ENCODE data around the gene SPESP1. TPM values are rescaled to one million over a fixed set of nuclear protein-coding genes. Genes with fewer than 3 reads are reported as not detected.

The SPESP1 gene
- total RNA-seq, 1 experiment from 2014 or later = 17.6 TPM

GRCh38 chr15:68986322-68986721 is 56.0 kb downstream of the SPESP1 start:
- TF ChIP-seq CTCF (IDR thresholded peaks at IDR 0.05; ENCODE audit: unreplicated experiment) = no peak
- ChIA-PET CTCF (no interaction called here), POLR2A (no interaction called here)
- Mint-ChIP-seq H3K27ac (ENCODE audit: low read depth, unreplicated experiment) (no peak overlapping the region), H3K36me3 (ENCODE audit: insufficient read depth, unreplicated experiment) (no peaks in the 10 kb centered on the region), H3K9me3 (ENCODE audit: unreplicated experiment) (no peaks in the 10 kb centered on the region), H3K27me3 (ENCODE audit: insufficient read depth, unreplicated experiment) (no peaks in the 10 kb centered on the region), H3K4me3 (ENCODE audit: unreplicated experiment) (no peak overlapping the region), H3K4me1 (ENCODE audit: insufficient read depth, unreplicated experiment) (no peaks in the 10 kb centered on the region)
- no peak for DNase-seq (ENCODE audit: unreplicated experiment)
- intact Hi-C loops (cut with micrococcal nuclease) = no loop called here
- no TSS peak for BruUV-seq (replicated peaks)

- H3K9me3 Mint-ChIP-seq (ENCODE audit: unreplicated experiment) = no peaks in the 10 kb centered on the region
- no peaks in the 10 kb centered on the region for H3K36me3 Mint-ChIP-seq (ENCODE audit: insufficient read depth, unreplicated experiment)
- no TSS peak for BruUV-seq (replicated peaks)
- no peak overlapping the region for H3K4me3 Mint-ChIP-seq (ENCODE audit: unreplicated experiment)
- TF ChIP-seq CTCF (IDR thresholded peaks at IDR 0.05; ENCODE audit: unreplicated experiment) = no peak
- no peak overlapping the region for H3K27ac Mint-ChIP-seq (ENCODE audit: low read depth, unreplicated experiment)
- no peak for DNase-seq (ENCODE audit: unreplicated experiment)
- intact Hi-C loops (cut with micrococcal nuclease) = no loop called here
- peaks cover 6% of the 10 kb centered on the region for H3K4me1 Mint-ChIP-seq (ENCODE audit: insufficient read depth, unreplicated experiment)
- CTCF ChIA-PET = no interaction called here
- POLR2A ChIA-PET = no interaction called here
- H3K27me3 Mint-ChIP-seq (ENCODE audit: insufficient read depth, unreplicated experiment) = no peaks in the 10 kb centered on the region
These were observed 56.8 kb downstream of the SPESP1 start for GRCh38 chr15:68987120-68987519.

- POLR2A ChIA-PET = no interaction called here
- Mint-ChIP-seq H3K27ac (ENCODE audit: low read depth, unreplicated experiment) (no peak overlapping the region), H3K27me3 (ENCODE audit: insufficient read depth, unreplicated experiment) (no peaks in the 10 kb centered on the region), H3K4me1 (ENCODE audit: insufficient read depth, unreplicated experiment) (peaks cover 11% of the 10 kb centered on the region), H3K36me3 (ENCODE audit: insufficient read depth, unreplicated experiment) (no peaks in the 10 kb centered on the region), H3K4me3 (ENCODE audit: unreplicated experiment) (no peak overlapping the region), H3K9me3 (ENCODE audit: unreplicated experiment) (no peaks in the 10 kb centered on the region)
- TF ChIP-seq CTCF (IDR thresholded peaks at IDR 0.05; ENCODE audit: unreplicated experiment) = no peak
- CTCF ChIA-PET = no interaction called here
- DNase-seq (ENCODE audit: unreplicated experiment) = no peak
- BruUV-seq (replicated peaks) = no TSS peak
- intact Hi-C loops (cut with micrococcal nuclease) = no loop called here
These were observed 57.4 kb downstream of the SPESP1 start for GRCh38 chr15:68987676-68988075.

- Mint-ChIP-seq H3K36me3 (ENCODE audit: insufficient read depth, unreplicated experiment) (no peaks in the 10 kb centered on the region), H3K9me3 (ENCODE audit: unreplicated experiment) (no peaks in the 10 kb centered on the region), H3K4me3 (ENCODE audit: unreplicated experiment) (no peak overlapping the region), H3K4me1 (ENCODE audit: insufficient read depth, unreplicated experiment) (peaks cover 23% of the 10 kb centered on the region), H3K27me3 (ENCODE audit: insufficient read depth, unreplicated experiment) (no peaks in the 10 kb centered on the region), H3K27ac (ENCODE audit: low read depth, unreplicated experiment) (no peak overlapping the region)
- no peak for TF ChIP-seq CTCF (IDR thresholded peaks at IDR 0.05; ENCODE audit: unreplicated experiment)
- ChIA-PET POLR2A (interaction anchor here (0.8 kb wide), 1 partner anchor 8 kb away, joined by 3 read pairs; no protein-coding TSS in a partner anchor), CTCF (interaction anchor here (0.9 to 1.4 kb wide), 2 partner anchors 15 to 435 kb away, joined by 3 to 4 read pairs; no protein-coding TSS in a partner anchor)
- intact Hi-C loops (cut with micrococcal nuclease) = no loop called here
- no TSS peak for BruUV-seq (replicated peaks)
- DNase-seq (ENCODE audit: unreplicated experiment) = no peak
These were observed 59.4 kb downstream of the SPESP1 start for GRCh38 chr15:68989541-68990230.
